Stimulated activated CD8-positive, alpha-beta memory T cell treated with anti-CD3 and anti-CD28 coated beads, Interleukin-12 subunit alpha, Interleukin-12 subunit beta, amount 100 ng/mL, for 24 hours (primary cell): ENCODE data around the gene EPHX1.
"Not testable (repeated sequence)": the region's sequence is repeated elsewhere in the genome, so short reads cannot be mapped to it uniquely, and the experiment has no call there.

ENCODE experiments used
- DNase-seq: peaks from one replicate; pipeline ENCODE4 v3.0.0-alpha.2; 2020; ENCODE audit errors: extremely low read depth

Gene EPHX1

GRCh38 chr1:225777058-225777582, 32.8 kb upstream of the EPHX1 start:
- DNase-seq: no peak

- peak; percentile 96 for DNase-seq
Measured at GRCh38 chr1:225777583-225778336, 32.2 kb upstream of the EPHX1 start, which contains the start of gene SRP9. Gene SRP9 (plus strand): TSS chr1:225777826. CDS start chr1:225777941, 115 bp downstream.

GRCh38 chr1:225778337-225778669, 31.6 kb upstream of the EPHX1 start:
- no peak for DNase-seq

- not testable (repeated sequence) for DNase-seq
Measured at GRCh38 chr1:225779165-225779564, 30.8 kb upstream of the EPHX1 start.

DNA sequence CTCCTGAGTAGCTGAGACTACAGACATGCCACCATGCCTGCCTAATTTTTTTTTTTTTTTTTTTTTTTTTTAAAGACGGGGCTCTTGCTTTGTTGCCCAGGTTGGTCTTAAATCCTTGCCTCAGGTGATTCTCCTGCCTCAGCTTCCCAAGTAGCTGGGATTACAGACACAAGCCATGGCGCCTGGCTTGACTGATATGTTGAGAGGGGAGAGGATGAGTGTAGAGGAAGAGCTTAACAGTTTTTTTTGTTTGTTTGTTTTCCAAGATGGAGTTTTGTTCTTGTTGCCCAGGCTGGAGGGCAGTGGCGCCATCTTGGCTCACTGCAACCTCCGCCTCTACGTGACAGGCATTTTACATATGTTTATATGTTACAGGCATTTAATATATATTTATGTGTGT, 29.8 kb upstream of the EPHX1 start:
- no peak for DNase-seq

DNA sequence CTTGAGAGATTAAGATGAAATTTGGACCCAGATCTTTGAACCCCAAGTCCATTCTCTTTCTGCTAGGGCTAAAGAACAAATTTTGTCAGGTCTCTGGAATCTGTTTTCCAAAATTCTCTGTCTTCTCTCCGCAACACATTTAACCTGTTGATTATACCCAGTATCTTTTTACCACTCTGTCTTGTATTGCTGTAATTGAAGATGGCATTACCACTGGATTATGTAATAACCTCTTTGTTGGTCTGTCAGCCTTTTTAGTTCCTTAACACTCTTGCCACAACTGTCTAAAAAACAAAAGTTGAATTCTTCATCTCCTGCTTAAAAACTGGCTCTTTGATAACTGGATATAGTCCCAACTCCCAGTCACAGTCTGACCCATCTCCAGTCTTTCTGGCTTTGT, 29.3 kb upstream of the EPHX1 start:
- DNase-seq: no peak

- DNase-seq: not testable (repeated sequence)
Measured at GRCh38 chr1:225789142-225789541, 20.8 kb upstream of the EPHX1 start.

DNA sequence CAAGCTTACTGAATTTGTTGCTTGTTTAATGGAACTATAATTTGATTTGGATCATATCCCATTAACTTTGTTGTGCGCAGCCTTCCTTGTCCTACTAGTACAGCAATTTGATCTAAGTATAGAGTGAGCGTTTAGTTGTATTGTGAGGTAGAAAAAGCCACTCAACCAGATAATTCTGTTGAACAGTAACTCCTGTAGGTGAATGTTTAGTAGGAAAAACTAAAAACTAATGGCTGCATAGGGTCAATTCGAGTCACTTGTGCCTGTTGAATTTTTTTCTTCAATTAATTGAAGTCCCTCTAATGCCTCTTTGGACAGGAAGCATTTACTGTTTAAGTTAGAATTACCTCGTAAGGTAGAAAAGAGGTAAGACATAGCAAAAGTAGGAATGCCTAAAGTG, 15.0 kb upstream of the EPHX1 start:
- DNase-seq: no peak

- DNase-seq: not testable (repeated sequence)
Measured at GRCh38 chr1:225796097-225796496, 13.8 kb upstream of the EPHX1 start.

DNA sequence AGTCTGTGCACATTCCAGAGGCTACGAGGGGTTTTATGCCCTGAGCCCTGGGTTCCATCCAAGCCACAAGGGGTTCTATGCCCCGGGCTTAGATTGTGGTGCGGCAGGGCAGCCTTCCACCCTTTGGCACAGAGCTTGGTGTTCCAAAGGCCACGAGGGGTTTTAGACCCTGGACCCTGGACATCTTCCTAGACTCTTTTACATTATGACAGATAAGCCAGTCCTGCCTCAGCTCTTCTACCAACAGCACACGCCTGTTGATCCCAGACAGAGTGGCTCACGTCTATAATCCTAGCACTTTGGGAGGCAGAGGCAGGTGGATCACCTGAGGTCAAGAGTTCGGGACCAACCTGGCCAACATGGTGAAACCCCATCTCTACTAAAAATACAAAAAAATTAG, 8.8 kb upstream of the EPHX1 start:
- DNase-seq: not testable (repeated sequence)

GRCh38 chr1:225806249-225806648, 3.7 kb upstream of the EPHX1 start:
- DNase-seq: no peak

DNA sequence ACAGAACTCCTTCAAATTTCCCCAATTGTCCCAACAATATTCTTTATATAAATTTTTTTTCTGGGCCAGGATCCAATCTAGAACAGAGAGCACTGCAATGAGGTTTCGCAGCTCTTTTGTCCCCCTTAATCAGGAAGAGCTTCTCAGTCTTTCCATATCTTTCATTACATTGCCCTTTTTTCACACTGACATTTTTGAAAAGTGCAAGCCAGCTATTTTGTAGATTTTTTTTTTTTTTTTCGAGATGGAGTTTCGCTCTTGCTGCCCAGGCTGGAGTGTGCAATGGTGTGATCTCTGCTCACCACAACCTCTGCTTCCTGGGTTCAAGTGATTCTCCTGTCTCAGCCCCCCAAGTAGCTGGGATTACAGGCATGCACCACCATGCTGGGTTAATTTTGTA, 3.2 kb upstream of the EPHX1 start:
- DNase-seq: not testable (repeated sequence)

DNA sequence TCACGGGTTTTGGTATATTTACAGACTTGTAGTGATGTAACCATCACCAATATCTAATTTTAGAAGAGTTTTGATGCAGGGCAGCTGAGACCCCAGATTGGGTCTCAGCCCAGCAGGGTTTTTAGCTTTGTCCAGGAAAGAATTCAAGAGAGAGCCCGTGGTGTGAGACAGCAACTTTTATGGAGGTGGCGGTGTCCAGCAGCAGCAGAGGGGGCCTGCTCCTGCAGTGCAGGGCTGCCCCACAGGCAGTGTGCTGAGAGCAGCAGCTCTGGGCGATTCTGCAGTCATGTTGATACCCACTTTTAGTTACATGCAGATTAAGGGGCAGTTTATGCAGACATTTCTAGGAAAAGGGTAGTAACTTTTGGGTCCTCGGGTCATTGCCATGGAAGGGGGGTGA, 1.8 kb upstream of the EPHX1 start:
- no peak for DNase-seq

DNA sequence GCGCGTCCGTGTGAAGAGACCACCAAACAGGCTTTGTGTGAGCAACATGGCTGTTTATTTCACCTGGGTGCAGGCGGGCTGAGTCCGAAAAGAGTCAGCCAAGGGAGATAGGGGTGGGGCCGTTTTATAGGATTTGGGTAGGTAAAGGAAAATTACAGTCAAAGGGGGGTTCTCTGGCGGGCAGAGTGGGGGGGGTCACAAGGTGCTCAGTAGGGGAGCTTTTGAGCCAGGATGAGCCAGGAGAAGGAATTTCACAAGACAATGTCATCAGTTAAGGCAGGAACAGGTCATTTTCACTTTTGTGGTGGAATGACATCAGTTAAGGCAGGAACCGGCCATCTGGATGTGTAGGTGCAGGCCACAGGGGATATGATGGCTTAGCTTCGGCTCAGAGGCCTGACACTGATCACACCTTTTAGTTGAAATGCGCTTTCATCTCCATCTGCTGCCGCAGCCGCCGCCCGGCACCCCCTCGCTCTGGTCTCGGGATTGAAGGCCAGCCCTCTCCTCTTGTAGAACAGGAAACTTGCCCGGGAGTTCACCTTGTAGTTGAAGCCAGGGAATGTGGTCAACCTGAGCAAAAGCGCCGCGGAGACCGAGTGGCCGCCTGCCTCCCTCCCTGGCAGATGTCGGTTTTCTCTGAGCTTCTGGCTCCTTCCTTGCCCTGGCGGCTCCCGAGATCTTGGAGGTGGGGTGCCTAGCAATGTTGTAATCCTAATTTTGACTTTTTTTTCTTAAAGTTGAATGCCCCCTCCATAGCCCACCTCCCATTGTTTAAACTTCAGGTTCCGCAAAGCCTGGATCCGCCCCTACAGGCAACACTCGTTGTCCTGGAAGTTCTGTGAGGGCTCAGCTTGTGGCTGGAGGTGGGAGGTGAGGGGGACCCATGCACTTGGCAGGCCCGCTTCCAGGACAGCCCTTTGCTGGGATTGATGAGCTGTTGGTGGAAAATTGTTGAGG, 935 bp downstream of the EPHX1 start:
- not testable (repeated sequence) for DNase-seq

GRCh38 chr1:225811622-225812487, 1.9 kb downstream of the EPHX1 start:
- no peak for DNase-seq

- no peak for DNase-seq
Measured at GRCh38 chr1:225812488-225813213, 2.7 kb downstream of the EPHX1 start.

DNA sequence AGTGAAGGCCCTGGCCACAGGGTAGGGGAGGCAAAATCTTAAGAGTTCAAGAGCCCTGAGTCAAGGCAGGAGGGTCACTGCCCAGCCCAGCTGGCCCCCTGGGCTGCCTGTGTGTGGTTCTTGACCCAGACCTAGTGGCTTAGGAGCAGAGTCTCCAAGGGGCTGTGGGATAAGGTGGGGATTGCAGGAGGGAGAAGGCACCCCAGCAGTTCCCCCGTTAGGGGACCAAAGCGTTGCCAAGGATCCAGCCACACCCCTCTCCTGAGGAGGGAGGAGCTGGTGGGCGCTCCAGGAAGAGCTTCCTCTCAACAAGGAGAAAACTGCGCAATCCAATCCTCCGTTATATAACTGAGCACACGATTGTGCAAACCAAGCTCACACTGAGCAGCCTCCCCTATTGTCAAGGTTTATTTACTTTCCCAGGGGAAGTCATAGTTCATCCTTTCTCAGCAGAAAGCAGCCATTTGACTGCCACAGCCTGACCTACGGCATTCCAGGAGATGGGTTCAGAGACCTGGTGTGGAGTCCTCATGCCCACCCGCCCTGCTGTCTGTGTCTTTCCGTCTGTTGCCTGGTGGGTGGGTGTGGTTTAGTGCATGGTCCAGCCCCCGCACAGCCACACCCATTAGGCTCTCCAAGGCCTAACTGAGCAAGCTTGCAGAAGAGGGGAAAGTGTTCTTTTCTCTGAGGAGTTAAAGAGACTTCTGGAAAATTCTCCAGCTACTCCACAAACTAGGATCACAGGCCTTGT, 3.5 kb downstream of the EPHX1 start:
- no peak for DNase-seq

GRCh38 chr1:225814381-225814780, 4.5 kb downstream of the EPHX1 start:
- DNase-seq: no peak

DNA sequence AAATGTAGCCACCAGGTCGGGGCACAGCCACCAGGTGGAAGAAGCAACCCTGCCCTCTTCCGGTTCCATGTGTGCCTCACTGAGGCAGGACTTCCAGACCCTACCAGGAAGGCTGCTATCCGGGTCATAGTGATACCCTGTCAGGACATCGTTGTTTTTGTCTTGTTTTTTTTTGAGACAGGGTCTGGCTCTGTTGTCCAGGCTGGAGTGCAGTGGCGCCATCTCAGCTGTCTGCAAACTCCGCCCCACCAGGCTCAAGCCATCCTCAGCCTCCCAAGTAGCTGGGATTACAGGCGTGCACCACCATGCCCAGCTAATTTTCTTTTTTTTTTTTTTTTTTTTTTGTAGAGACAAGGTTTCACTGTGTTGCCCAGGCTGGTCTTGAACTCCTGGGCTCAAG, 5.2 kb downstream of the EPHX1 start:
- DNase-seq: not testable (repeated sequence)

- DNase-seq: no peak
Measured at GRCh38 chr1:225815526-225816178, 5.7 kb downstream of the EPHX1 start.
